ENCODE results near the gene KRT7.

The KRT7 gene

DNA sequence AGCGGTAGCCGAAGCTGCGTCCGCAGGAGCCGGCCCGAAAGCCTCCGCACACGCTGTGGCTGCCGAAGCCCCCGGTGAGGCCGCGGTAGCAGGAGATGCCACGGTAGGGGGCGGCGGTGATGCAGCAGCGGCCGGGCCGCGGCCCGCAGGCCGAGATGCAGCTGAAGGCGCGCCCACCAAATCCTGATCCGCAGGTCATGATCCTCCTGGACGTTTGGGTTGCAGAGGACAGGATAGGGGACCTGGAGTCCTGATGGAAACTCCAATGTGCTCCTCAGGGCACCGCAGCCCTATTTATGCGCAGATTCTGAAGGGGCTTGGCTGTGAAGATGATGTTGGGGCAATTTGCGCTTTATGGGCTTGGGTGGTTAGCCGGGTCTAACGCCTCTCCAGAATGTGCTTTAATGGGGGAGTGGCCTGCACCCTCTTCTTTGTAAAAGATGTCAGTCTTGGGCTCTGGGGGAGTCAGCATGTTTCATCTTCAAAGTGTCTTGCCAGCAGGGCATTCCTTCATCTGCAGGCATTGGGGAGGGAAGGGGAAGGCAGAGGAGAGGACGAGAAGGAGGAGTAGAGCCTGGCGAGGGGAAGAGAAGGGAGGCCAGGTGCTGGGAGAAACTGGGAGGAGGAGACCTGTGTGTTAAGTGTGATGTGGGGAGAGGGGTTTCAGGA, 58.4 kb downstream of the KRT7 start, which contains the start of gene KRT81:
Gene KRT81, minus strand, starts transcription at position 268 of the 669 bp plus-strand sequence. Its CDS starts 69 bp downstream, at position 199.
- no peaks in the 10 kb centered on the region for H3K36me3 ChIP-seq (ENCODE audit: control insufficient read depth, low read length)
- no peaks in the 10 kb centered on the region for H3K79me2 ChIP-seq (ENCODE audit: control insufficient read depth, low read length)
- no peak within 1 kb of the TSS for H3K4me3 ChIP-seq (ENCODE audit: low read length)
- H3K4me2 ChIP-seq (ENCODE audit: low read length) = no peak within 1 kb of the TSS
- H4K20me1 ChIP-seq (ENCODE audit: control insufficient read depth, insufficient read depth, low read depth, low read length) = no peaks in the 10 kb centered on the region
- peaks cover 6% of the 10 kb centered on the region; the same call in 1 of the 2 replicates for H3K27me3 ChIP-seq (ENCODE audit: control insufficient read depth, low read length)
- H3K4me1 ChIP-seq (ENCODE audit: control insufficient read depth, low read length) = 0 out of 2 replicates have a peak, but pooled peaks cover 3% of the 10 kb centered on the region
- H3K9me2 ChIP-seq (replicated peaks; ENCODE audit: control insufficient read depth, low read length) = no peaks in the 10 kb centered on the region
- no peak within 1 kb of the TSS for H3K27ac ChIP-seq (ENCODE audit: low read depth, low read length)
- H3F3A ChIP-seq (ENCODE audit: control insufficient read depth, insufficient read depth) = no peaks in the 10 kb centered on the region
- TF ChIP-seq, protein P1, sequence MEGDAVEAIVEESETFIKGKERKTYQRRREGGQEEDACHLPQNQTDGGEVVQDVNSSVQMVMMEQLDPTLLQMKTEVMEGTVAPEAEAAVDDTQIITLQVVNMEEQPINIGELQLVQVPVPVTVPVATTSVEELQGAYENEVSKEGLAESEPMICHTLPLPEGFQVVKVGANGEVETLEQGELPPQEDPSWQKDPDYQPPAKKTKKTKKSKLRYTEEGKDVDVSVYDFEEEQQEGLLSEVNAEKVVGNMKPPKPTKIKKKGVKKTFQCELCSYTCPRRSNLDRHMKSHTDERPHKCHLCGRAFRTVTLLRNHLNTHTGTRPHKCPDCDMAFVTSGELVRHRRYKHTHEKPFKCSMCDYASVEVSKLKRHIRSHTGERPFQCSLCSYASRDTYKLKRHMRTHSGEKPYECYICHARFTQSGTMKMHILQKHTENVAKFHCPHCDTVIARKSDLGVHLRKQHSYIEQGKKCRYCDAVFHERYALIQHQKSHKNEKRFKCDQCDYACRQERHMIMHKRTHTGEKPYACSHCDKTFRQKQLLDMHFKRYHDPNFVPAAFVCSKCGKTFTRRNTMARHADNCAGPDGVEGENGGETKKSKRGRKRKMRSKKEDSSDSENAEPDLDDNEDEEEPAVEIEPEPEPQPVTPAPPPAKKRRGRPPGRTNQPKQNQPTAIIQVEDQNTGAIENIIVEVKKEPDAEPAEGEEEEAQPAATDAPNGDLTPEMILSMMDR (IDR thresholded peaks at IDR 0.05; ENCODE audit: low read depth, low read length, poor library complexity, severe bottlenecking) = no peak
- no peak for TF ChIP-seq EZH2phosphoT487 (IDR thresholded peaks at IDR 0.05; ENCODE audit: borderline replicate concordance, low read length)
- no peaks in the 10 kb centered on the region for H3K9me3 ChIP-seq (ENCODE audit: control insufficient read depth, insufficient read depth, low read length)

DNA sequence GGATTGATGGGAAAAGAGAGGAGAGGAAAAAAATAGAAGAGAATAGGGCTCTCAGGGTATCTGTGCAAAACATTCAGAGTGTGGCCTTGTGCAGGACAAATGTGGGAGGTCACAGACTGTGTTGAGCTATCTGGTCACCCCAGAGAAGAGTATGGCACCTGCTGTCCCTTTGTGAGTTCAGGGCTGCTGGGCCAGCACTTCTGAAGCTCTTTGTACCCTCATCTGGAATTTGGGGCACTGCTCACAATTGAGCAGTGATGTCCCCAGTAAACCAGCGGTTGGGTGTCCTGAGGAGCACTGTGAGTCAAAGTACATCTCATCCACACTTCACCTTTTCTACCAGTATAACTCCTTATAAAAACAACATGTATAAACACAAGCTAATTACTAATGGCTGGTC, 60.9 kb downstream of the KRT7 start:
- peaks cover 16% of the 10 kb centered on the region for H3K27me3 ChIP-seq (ENCODE audit: control insufficient read depth, low read length)
- no peak overlapping the region for H3K4me2 ChIP-seq (ENCODE audit: low read length)
- no peaks in the 10 kb centered on the region for H4K20me1 ChIP-seq (ENCODE audit: control insufficient read depth, insufficient read depth, low read depth, low read length)
- no peak for TF ChIP-seq EZH2phosphoT487 (IDR thresholded peaks at IDR 0.05; ENCODE audit: borderline replicate concordance, low read length)
- TF ChIP-seq, protein P1 (IDR thresholded peaks at IDR 0.05; ENCODE audit: low read depth, low read length, poor library complexity, severe bottlenecking) = no peak
- no peaks in the 10 kb centered on the region for H3K36me3 ChIP-seq (ENCODE audit: control insufficient read depth, low read length)
- H3K4me3 ChIP-seq (ENCODE audit: low read length) = no peak overlapping the region
- no peaks in the 10 kb centered on the region for H3K79me2 ChIP-seq (ENCODE audit: control insufficient read depth, low read length)
- H3K9me2 ChIP-seq (replicated peaks; ENCODE audit: control insufficient read depth, low read length) = no peaks in the 10 kb centered on the region
- H3F3A ChIP-seq (ENCODE audit: control insufficient read depth, insufficient read depth) = no peaks in the 10 kb centered on the region
- no peaks in the 10 kb centered on the region for H3K4me1 ChIP-seq (ENCODE audit: control insufficient read depth, low read length)
- no peak overlapping the region for H3K27ac ChIP-seq (ENCODE audit: low read depth, low read length)
- H3K9me3 ChIP-seq (ENCODE audit: control insufficient read depth, insufficient read depth, low read length) = no peaks in the 10 kb centered on the region

DNA sequence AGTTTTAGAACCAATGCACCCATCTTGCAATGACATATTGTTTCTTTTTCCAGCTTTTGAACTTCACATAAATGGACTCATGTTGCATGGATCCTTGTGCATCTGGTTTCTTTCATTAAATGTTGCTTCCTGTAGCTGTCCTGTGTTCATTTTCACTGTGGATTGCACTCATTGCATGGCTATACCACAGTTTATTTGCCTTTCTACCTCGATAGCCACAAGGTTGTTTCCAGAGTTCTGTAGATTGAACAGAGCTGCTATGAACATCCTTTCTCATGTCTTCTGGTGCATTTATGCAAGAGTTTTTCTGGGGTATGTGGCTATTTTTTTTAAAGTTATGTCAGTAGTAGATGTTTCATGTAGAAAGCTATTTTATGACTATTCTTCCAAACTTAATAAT, 61.8 kb downstream of the KRT7 start:
- Histone ChIP-seq H3K27ac (ENCODE audit: low read depth, low read length) (no peak overlapping the region), H4K20me1 (ENCODE audit: control insufficient read depth, insufficient read depth, low read depth, low read length) (no peaks in the 10 kb centered on the region), H3K79me2 (ENCODE audit: control insufficient read depth, low read length) (no peaks in the 10 kb centered on the region), H3K36me3 (ENCODE audit: control insufficient read depth, low read length) (no peaks in the 10 kb centered on the region), H3K4me2 (ENCODE audit: low read length) (no peak overlapping the region), H3K9me3 (ENCODE audit: control insufficient read depth, insufficient read depth, low read length) (no peaks in the 10 kb centered on the region), H3F3A (ENCODE audit: control insufficient read depth, insufficient read depth) (no peaks in the 10 kb centered on the region), H3K9me2 (replicated peaks; ENCODE audit: control insufficient read depth, low read length) (no peaks in the 10 kb centered on the region), H3K4me3 (ENCODE audit: low read length) (no peak overlapping the region), H3K4me1 (ENCODE audit: control insufficient read depth, low read length) (no peaks in the 10 kb centered on the region), H3K27me3 (ENCODE audit: control insufficient read depth, low read length) (peaks cover 16% of the 10 kb centered on the region)
- TF ChIP-seq EZH2phosphoT487 (IDR thresholded peaks at IDR 0.05; ENCODE audit: borderline replicate concordance, low read length) = no peak
- TF ChIP-seq, protein P1 (IDR thresholded peaks at IDR 0.05; ENCODE audit: low read depth, low read length, poor library complexity, severe bottlenecking) = no peak
